ENCODE measurements around the gene ZNF860. TPM values are rescaled to one million over a fixed set of nuclear protein-coding genes. Genes with fewer than 3 reads are reported as not detected.
A peak's percentile ranks its signal among the peaks of the same experiment; 100 is the strongest.

Gene ZNF860
- total and polyA plus RNA-seq, 2 of the 4 experiments (the other 2 are of a cell fraction): 0.18 to 0.26 TPM

- no peak overlapping the region for H2AK9ac ChIP-seq (replicated peaks; ENCODE audit: low read depth, low read length, poor library complexity)
- H4K20me1 ChIP-seq (ENCODE audit: insufficient read depth, low read length): peaks cover 4% of the 10 kb centered on the region; the same call in 1 of the 2 replicates
- H2BK20ac ChIP-seq (ENCODE audit: low read depth, low read length): peak overlapping the region; percentile 48
- no peak overlapping the region for H3K4me3 ChIP-seq (ENCODE audit: insufficient read depth, low read depth, low read length)
- no CpG with 5 or more reads among the region's 4 CpGs for WGBS, 2 experiments (ENCODE audit: extremely low coverage in 2 of 2, insufficient read length in 1 of 2)
- no peak overlapping the region for H4K91ac ChIP-seq (ENCODE audit: insufficient read depth, low read depth, low read length)
- no peak overlapping the region for H4K8ac ChIP-seq (ENCODE audit: low read depth in 2 of 2, low read length in 2 of 2)
- H2BK15ac ChIP-seq (ENCODE audit: low read depth, low read length): no peak overlapping the region
- no peak overlapping the region for H2AFZ ChIP-seq (replicated peaks; ENCODE audit: low read length, poor library complexity)
- H3K14ac ChIP-seq (replicated peaks; ENCODE audit: low read depth, low read length): no peak overlapping the region
- no peak for TF ChIP-seq SMC3 (IDR thresholded peaks at IDR 0.05; ENCODE audit: low read depth, low read length)
- no peak for TF ChIP-seq BHLHE40 (IDR thresholded peaks at IDR 0.05; ENCODE audit: low read depth, low read length)
- no peak for TF ChIP-seq FOS (IDR thresholded peaks at IDR 0.05; ENCODE audit: low read depth, low read length)
- TF ChIP-seq CHD1 (IDR thresholded peaks at IDR 0.05; ENCODE audit: low read depth, low read length): no peak
- TF ChIP-seq NFE2L2 (IDR thresholded peaks at IDR 0.05; ENCODE audit: low read depth, low read length): no peak
- no peak for TF ChIP-seq RAD21 (IDR thresholded peaks at IDR 0.05; ENCODE audit: low read length)
- no peak for TF ChIP-seq ELK1 (IDR thresholded peaks at IDR 0.05; ENCODE audit: borderline replicate concordance, low read depth, low read length)
- TF ChIP-seq, protein P1, sequence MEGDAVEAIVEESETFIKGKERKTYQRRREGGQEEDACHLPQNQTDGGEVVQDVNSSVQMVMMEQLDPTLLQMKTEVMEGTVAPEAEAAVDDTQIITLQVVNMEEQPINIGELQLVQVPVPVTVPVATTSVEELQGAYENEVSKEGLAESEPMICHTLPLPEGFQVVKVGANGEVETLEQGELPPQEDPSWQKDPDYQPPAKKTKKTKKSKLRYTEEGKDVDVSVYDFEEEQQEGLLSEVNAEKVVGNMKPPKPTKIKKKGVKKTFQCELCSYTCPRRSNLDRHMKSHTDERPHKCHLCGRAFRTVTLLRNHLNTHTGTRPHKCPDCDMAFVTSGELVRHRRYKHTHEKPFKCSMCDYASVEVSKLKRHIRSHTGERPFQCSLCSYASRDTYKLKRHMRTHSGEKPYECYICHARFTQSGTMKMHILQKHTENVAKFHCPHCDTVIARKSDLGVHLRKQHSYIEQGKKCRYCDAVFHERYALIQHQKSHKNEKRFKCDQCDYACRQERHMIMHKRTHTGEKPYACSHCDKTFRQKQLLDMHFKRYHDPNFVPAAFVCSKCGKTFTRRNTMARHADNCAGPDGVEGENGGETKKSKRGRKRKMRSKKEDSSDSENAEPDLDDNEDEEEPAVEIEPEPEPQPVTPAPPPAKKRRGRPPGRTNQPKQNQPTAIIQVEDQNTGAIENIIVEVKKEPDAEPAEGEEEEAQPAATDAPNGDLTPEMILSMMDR (conservative IDR thresholded peaks at IDR 0.05; ENCODE audit: low read depth, low read length): no peak
- in situ Hi-C loops (cut with MboI; ENCODE audit: low sequenced_read_pairs): no loop called here
- intact Hi-C loops (cut with micrococcal nuclease): no loop called here
- H3K79me1 ChIP-seq (ENCODE audit: low read depth in 1 of 2, low read length in 2 of 2): peaks cover 12 to 36% of the 10 kb centered on the region in 2 experiments; a peak in 3 of 4 replicates
- H3K56ac ChIP-seq (ENCODE audit: extremely low read depth, insufficient read depth, low read length): no peak overlapping the region
- no peak overlapping the region for H3K9ac ChIP-seq (ENCODE audit: low read depth, low read length)
- H3K36me3 ChIP-seq (ENCODE audit: control insufficient read depth, insufficient read depth, low read length): no peaks in the 10 kb centered on the region
- POLR2A ChIA-PET (ENCODE audit: unreplicated experiment): no interaction called here
- no peak overlapping the region; the same call in 1 of the 2 replicates for H3K4ac ChIP-seq (ENCODE audit: low read depth, low read length)
- H3K9me1 ChIP-seq (ENCODE audit: insufficient read depth, low read length): peaks cover 7% of the 10 kb centered on the region
- dilution Hi-C loops (cut with HindIII; ENCODE audit: low sequenced_read_pairs, unreplicated experiment): no loop called here
- peaks cover 7% of the 10 kb centered on the region for H3K4me1 ChIP-seq (ENCODE audit: control insufficient read depth, insufficient read depth, low read length)
- H2AK5ac ChIP-seq (ENCODE audit: low read depth, low read length): peak overlapping the region; percentile 32
- ATAC-seq (ENCODE audit: low read depth): no peak
- H2BK5ac ChIP-seq (ENCODE audit: low read depth, low read length, poor library complexity, severe bottlenecking): peak overlapping the region; percentile 11
- H4K5ac ChIP-seq (ENCODE audit: low read depth, low read length): peak overlapping the region; percentile 46; the same call in 1 of the 2 replicates
- H3K23ac ChIP-seq (ENCODE audit: low read depth, low read length): no peak overlapping the region
- peak overlapping the region; percentile 40; the same call in 1 of the 2 replicates for H2BK120ac ChIP-seq (ENCODE audit: low read depth, low read length)
- H3K27ac ChIP-seq (ENCODE audit: insufficient read depth, low read length): no peak overlapping the region
- H3K4me2 ChIP-seq (ENCODE audit: low read depth, low read length): no peak overlapping the region
- H3K18ac ChIP-seq (ENCODE audit: low read depth, low read length): peak overlapping the region; percentile 80; the same call in 1 of the 2 replicates
- BruUV-seq (replicated peaks): no TSS peak
- H3K9me3 ChIP-seq (ENCODE audit: control insufficient read depth, insufficient read depth, low read length): no peaks in the 10 kb centered on the region
- H3K27me3 ChIP-seq (ENCODE audit: control insufficient read depth, insufficient read depth, low read length): no peaks in the 10 kb centered on the region
- DNase-seq: no peak
- CTCF ChIA-PET: no interaction called here
These were observed 8.5 kb upstream of the ZNF860 start for GRCh38 chr3:31973081-31973480.

Measured in IMR-90 (cell line).